ENCODE results near the gene VWF. TPM values are rescaled to one million over a fixed set of nuclear protein-coding genes. Genes with fewer than 3 reads are reported as not detected.

Gene VWF
- total RNA-seq, 2 donors from 2014 or later = 189 to 331 TPM

GRCh38 chr12:5967645-5968415, 156.6 kb downstream of the VWF start:
- TF ChIP-seq, protein P1, sequence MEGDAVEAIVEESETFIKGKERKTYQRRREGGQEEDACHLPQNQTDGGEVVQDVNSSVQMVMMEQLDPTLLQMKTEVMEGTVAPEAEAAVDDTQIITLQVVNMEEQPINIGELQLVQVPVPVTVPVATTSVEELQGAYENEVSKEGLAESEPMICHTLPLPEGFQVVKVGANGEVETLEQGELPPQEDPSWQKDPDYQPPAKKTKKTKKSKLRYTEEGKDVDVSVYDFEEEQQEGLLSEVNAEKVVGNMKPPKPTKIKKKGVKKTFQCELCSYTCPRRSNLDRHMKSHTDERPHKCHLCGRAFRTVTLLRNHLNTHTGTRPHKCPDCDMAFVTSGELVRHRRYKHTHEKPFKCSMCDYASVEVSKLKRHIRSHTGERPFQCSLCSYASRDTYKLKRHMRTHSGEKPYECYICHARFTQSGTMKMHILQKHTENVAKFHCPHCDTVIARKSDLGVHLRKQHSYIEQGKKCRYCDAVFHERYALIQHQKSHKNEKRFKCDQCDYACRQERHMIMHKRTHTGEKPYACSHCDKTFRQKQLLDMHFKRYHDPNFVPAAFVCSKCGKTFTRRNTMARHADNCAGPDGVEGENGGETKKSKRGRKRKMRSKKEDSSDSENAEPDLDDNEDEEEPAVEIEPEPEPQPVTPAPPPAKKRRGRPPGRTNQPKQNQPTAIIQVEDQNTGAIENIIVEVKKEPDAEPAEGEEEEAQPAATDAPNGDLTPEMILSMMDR (IDR thresholded peaks at IDR 0.05) = no peak
- no peak for DNase-seq (ENCODE audit: low spot score)
- H3K4me1 ChIP-seq = no peaks in the 10 kb centered on the region
- H3K27me3 ChIP-seq = no peaks in the 10 kb centered on the region
- H3K4me3 ChIP-seq = no peak overlapping the region
- no peaks in the 10 kb centered on the region for H3K36me3 ChIP-seq
- H3K27ac ChIP-seq = no peak overlapping the region
- no peaks in the 10 kb centered on the region for H3K9me3 ChIP-seq

- no peak for DNase-seq (ENCODE audit: low spot score)
- H3K4me3 ChIP-seq = no peak overlapping the region
- no peaks in the 10 kb centered on the region for H3K4me1 ChIP-seq
- no peaks in the 10 kb centered on the region for H3K9me3 ChIP-seq
- H3K36me3 ChIP-seq = no peaks in the 10 kb centered on the region
- H3K27me3 ChIP-seq = no peaks in the 10 kb centered on the region
- H3K27ac ChIP-seq = no peak overlapping the region
- TF ChIP-seq, protein P1 (IDR thresholded peaks at IDR 0.05) = no peak
These were observed 157.9 kb downstream of the VWF start for GRCh38 chr12:5966486-5967095.

DNA sequence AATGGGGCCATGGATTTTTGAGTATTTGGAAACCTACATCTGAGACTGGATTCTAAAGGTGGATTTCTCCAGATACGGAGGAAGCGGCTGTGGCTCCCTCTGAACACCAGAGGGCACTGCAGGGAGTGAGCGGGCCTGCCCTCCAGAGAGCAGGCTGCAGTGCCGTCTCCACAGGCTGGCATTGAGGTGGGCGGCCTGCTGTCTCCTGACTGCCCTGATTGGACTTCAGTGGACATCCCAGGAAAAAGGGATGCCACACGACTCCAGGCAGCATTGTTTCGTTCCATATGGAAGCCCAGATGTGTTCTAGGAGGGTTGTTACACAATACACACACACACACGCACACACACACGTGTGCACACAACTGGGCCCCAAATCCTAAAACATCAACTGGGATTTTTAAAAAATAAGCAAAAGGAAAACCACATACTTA, 158.5 kb downstream of the VWF start:
- H3K27me3 ChIP-seq = no peaks in the 10 kb centered on the region
- H3K4me1 ChIP-seq = no peaks in the 10 kb centered on the region
- no peaks in the 10 kb centered on the region for H3K9me3 ChIP-seq
- no peak overlapping the region for H3K27ac ChIP-seq
- no peaks in the 10 kb centered on the region for H3K36me3 ChIP-seq
- TF ChIP-seq, protein P1 (IDR thresholded peaks at IDR 0.05) = peak; percentile 42 to 81
- no peak overlapping the region for H3K4me3 ChIP-seq
- no peak for DNase-seq (ENCODE audit: low spot score)

GRCh38 chr12:5964913-5965900, 159.3 kb downstream of the VWF start:
- DNase-seq (ENCODE audit: low spot score) = peak; percentile 47
- Histone ChIP-seq H3K9me3 (no peaks in the 10 kb centered on the region), H3K4me1 (no peaks in the 10 kb centered on the region), H3K36me3 (no peaks in the 10 kb centered on the region), H3K4me3 (no peak overlapping the region), H3K27ac (no peak overlapping the region), H3K27me3 (no peaks in the 10 kb centered on the region)
- TF ChIP-seq, protein P1 (IDR thresholded peaks at IDR 0.05) = no peak

- TF ChIP-seq, protein P1 (IDR thresholded peaks at IDR 0.05) = no peak
- no peaks in the 10 kb centered on the region for H3K9me3 ChIP-seq
- no peaks in the 10 kb centered on the region for H3K36me3 ChIP-seq
- H3K27ac ChIP-seq = no peak overlapping the region
- H3K4me3 ChIP-seq = no peak overlapping the region
- H3K27me3 ChIP-seq = no peaks in the 10 kb centered on the region
- DNase-seq (ENCODE audit: low spot score) = no peak
- no peaks in the 10 kb centered on the region for H3K4me1 ChIP-seq
These were observed 161.0 kb downstream of the VWF start for GRCh38 chr12:5963515-5963914.
